ENCODE results near the gene REL.

Gene REL

DNA sequence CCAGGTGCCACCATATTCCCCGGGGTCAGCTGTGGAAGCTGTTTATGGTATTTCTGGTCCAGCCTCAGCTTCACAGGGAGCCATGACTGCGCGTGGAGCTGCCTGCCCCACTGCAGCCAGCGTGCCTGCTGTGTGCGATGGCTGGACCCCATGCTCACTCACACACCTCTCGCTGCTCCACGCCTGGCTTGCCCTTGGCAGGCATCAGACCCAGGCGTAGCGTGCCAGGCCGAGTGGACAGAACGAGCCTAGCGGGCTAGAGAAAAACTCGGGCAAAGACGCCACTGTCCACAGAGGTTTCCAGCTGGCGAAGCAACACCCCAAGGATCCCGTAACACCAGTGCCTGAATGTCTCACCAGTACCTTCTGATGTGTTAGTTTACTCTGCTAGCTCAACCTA, 93.3 kb downstream of the REL start:
- Histone ChIP-seq H3K4me3 (ENCODE audit: insufficient read length, low read depth) (no peak overlapping the region), H3K9me3 (ENCODE audit: insufficient read depth, low read length) (no peaks in the 10 kb centered on the region), H3K36me3 (ENCODE audit: insufficient read depth, insufficient read length, low read length) (no peaks in the 10 kb centered on the region), H3K4me1 (ENCODE audit: insufficient read depth, insufficient read length) (peaks cover 3% of the 10 kb centered on the region), H3K9ac (ENCODE audit: insufficient read length, low read depth) (no peak overlapping the region), H3K27me3 (ENCODE audit: insufficient read depth, insufficient read length) (no peaks in the 10 kb centered on the region)
- no peak for DNase-seq (ENCODE audit: low read depth, low spot score)
- TF ChIP-seq SUZ12 (IDR thresholded peaks at IDR 0.05; ENCODE audit: extremely low read depth, insufficient read depth, insufficient read length) (no peak), YY1 (IDR thresholded peaks at IDR 0.05; ENCODE audit: insufficient read depth, insufficient read length) (no peak), ZNF274 (IDR thresholded peaks at IDR 0.05; ENCODE audit: low read depth, low read length) (no peak)

Measured in NT2/D1 (cell line).